Pancreas (tissue), 10 donors: ENCODE data around the gene PTPRG. TPM values are rescaled to one million over a fixed set of nuclear protein-coding genes. Genes with fewer than 3 reads are reported as not detected.
A peak's percentile ranks its signal among the peaks of the same experiment; 100 is the strongest.

Experiments
- ATAC-seq, 4 donors: fragments of 200-7000 bp; cut with Tn5 transposase; one replicate each; pipeline versions ENCODE4 v1.8.0 to v1.9.1; 2020; ENCODE audit warnings: mild to moderate bottlenecking in 4 of 4, moderate library complexity in 4 of 4
- DNase-seq, 6 donors: peaks; one replicate each; pipeline ENCODE4 v3.0.0-alpha.2; 2020
- FAIRE-seq: peaks from 2 replicates; lab custom pipeline; 2012; peaks lifted over from hg19 to GRCh38; lab: Jason Lieb, UNC
- H3K27ac ChIP-seq, 4 donors: fragments of 200-600 bp; sonication (generic); 1 replicate in 3 of 4; 2 replicates in 1 of 4; pipeline versions ENCODE4 v1.5.0 to v1.8.0; 2020
- H3K27me3 ChIP-seq, 4 donors: fragments of 200-600 bp; one replicate each; pipeline ENCODE4 v1.8.0; 2021
- H3K36me3 ChIP-seq, 3 donors: fragments of 200-600 bp; sonication (generic) in 1 of 3; one replicate each; pipeline versions ENCODE4 v1.5.0 to v1.8.0; 2020 to 2021
- H3K4me1 ChIP-seq, 3 donors: fragments of 200-600 bp; one replicate each; pipeline ENCODE4 v1.8.0; 2021
- H3K4me3 ChIP-seq, 4 donors: fragments of 200-600 bp; sonication (generic) in 2 of 4; one replicate each; pipeline versions ENCODE4 v1.5.0 to v1.8.0; 2020 to 2021
- H3K9me3 ChIP-seq, 4 donors: fragments of 200-600 bp; one replicate each; pipeline ENCODE4 v1.8.0; 2021
- CTCF ChIP-seq, 4 donors: fragments of 200-600 bp; sonication (generic) in 3 of 4; IDR thresholded peaks; one replicate each; pipeline versions ENCODE4 v1.5.0 to v1.8.0; 2021; ENCODE audit warnings: antibody characterized with exemption in 4 of 4
- WGBS, 2 donors: extraction: QIAGEN DNeasy Blood & Tissue Kit; methylation state at CpG; one replicate each; pipeline ENCODE4 v1.1.7; 2013; 5-methylcytosine and 5-hydroxymethylcytosine counted together
- intact Hi-C, 3 donors: fragments of 100-400 bp; cut with DNase I; formaldehyde crosslinking; loops; one replicate each; pipeline versions ENCODE4 v1.11.1 to v1.14.2; 2022
- polyA plus RNA-seq, 2 donors: library from polyadenylated mRNA; stranded (reverse); fragments of 200-250 nt; gene quantifications; one replicate each; pipeline ENCODE4 v1.2.3, GENCODE V29; 2013
- total RNA-seq, 6 donors: library from RNA; stranded (reverse); fragmentation: NEBNext Ultra II Directional in 4 of 6; extraction: Animal tissue kit (Norgen Biotek cat#: 25700) in 4 of 6; gene quantifications; one replicate each; pipeline versions ENCODE4 v1.2.1 to v1.2.4, GENCODE V29; 2021 to 2023
- donor health status: healthy with polysubstance abuse.
- donor health status: DM: no; HTN: no; CAD: no; lungs with moderate emphysema.
- donor health status: DM: no; HTN: no; CAD: no.
- donor health status: control.
- donor health status: control.
- donor health status: Bipolar disorder and iron deficiency.
- donor health status: DM: yes; HTN: yes; CAD: no.
- donor health status: DM: no; HTN: no; CAD: no.
- donor health status: DM: no; HTN: no; CAD: no.
- donor health status: DM: yes; HTN: yes; CAD: no.

Gene PTPRG
- total and polyA plus RNA-seq, 8 donors: 2.8 to 20.5 (median 9.5) TPM

GRCh38 chr3:61826161-61826560 lies 264.8 kb downstream of the PTPRG start:
- DNase-seq (no peak), ATAC-seq (no peak), FAIRE-seq (no peak)
- H3K4me3 ChIP-seq: no peak overlapping the region
- 65 to 82% methylated on average over 5 of the region's 5 CpGs for WGBS, 2 donors
- TF ChIP-seq CTCF (IDR thresholded peaks at IDR 0.05): no peak
- H3K27me3 ChIP-seq: no peaks in the 10 kb centered on the region
- intact Hi-C loops: no loop called here
- H3K9me3 ChIP-seq: no peaks in the 10 kb centered on the region
- H3K36me3 ChIP-seq: no peaks in the 10 kb centered on the region
- H3K4me1 ChIP-seq: peaks cover 0 to 5% (median 0%) of the 10 kb centered on the region in 3 donors
- no peak overlapping the region for H3K27ac ChIP-seq

GRCh38 chr3:61828184-61828874 lies 267.0 kb downstream of the PTPRG start:
- TF ChIP-seq CTCF (IDR thresholded peaks at IDR 0.05): no peak
- Histone ChIP-seq H3K4me1 (peaks cover 0 to 5% (median 0%) of the 10 kb centered on the region in 3 donors), H3K27me3 (no peaks in the 10 kb centered on the region), H3K4me3 (no peak overlapping the region), H3K9me3 (no peaks in the 10 kb centered on the region), H3K27ac (peak overlapping the region in 2 of 4 donors; percentile 4 to 29), H3K36me3 (no peaks in the 10 kb centered on the region)
- ATAC-seq (peak in 1 of 4 donors; percentile 17), DNase-seq (no peak), FAIRE-seq (no peak)
- intact Hi-C loops: no loop called here
- 71 to 77% methylated on average over 7 of the region's 7 CpGs for WGBS, 2 donors

- Histone ChIP-seq H3K36me3 (no peaks in the 10 kb centered on the region), H3K27me3 (no peaks in the 10 kb centered on the region), H3K4me3 (no peak overlapping the region), H3K4me1 (peaks cover 0 to 5% (median 0%) of the 10 kb centered on the region in 3 donors), H3K9me3 (no peaks in the 10 kb centered on the region), H3K27ac (peak overlapping the region in 2 of 4 donors; percentile 4 to 29)
- no peak for FAIRE-seq
- TF ChIP-seq CTCF (IDR thresholded peaks at IDR 0.05): no peak
- intact Hi-C loops: no loop called here
- peak in 1 of 6 donors; percentile 29 for DNase-seq
- ATAC-seq: peak; percentile 27 to 90 (median 68)
- 47 to 50% methylated on average over 16 of the region's 16 CpGs for WGBS, 2 donors
Observed at GRCh38 chr3:61828880-61829721, 267.7 kb downstream of the PTPRG start.

- WGBS, 2 donors: 58 to 63% methylated on average over 5 of the region's 5 CpGs
- Histone ChIP-seq H3K27me3 (no peaks in the 10 kb centered on the region), H3K27ac (no peak overlapping the region), H3K4me3 (no peak overlapping the region), H3K9me3 (no peaks in the 10 kb centered on the region), H3K4me1 (peaks cover 0 to 5% (median 0%) of the 10 kb centered on the region in 3 donors), H3K36me3 (no peaks in the 10 kb centered on the region)
- ATAC-seq (peak in 2 of 4 donors; percentile 14 to 35), FAIRE-seq (no peak), DNase-seq (no peak)
- TF ChIP-seq CTCF (IDR thresholded peaks at IDR 0.05): no peak
- intact Hi-C loops: no loop called here
Observed at GRCh38 chr3:61829722-61830350, 268.5 kb downstream of the PTPRG start.
